Duodenal mucosa (tissue), 2 donors: ENCODE measurements around the gene ZKSCAN3.

Experiments used
- H3K27ac ChIP-seq: one replicate; pipeline ENCODE4 v1.7.0; 2013; ENCODE audit warnings: low read depth, low read length
- H3K27me3 ChIP-seq, 2 donors: one replicate each; pipeline ENCODE4 v1.7.0; 2013; ENCODE audit warnings: low read length in 2 of 2, control low read depth in 1 of 2; ENCODE audit not compliant: insufficient read depth in 2 of 2, control insufficient read depth in 1 of 2
- H3K36me3 ChIP-seq, 2 donors: one replicate each; pipeline ENCODE4 v1.7.0; 2013; ENCODE audit warnings: low read length in 2 of 2, control low read depth in 1 of 2; ENCODE audit not compliant: insufficient read depth in 2 of 2, control insufficient read depth in 1 of 2
- H3K4me1 ChIP-seq, 2 donors: one replicate each; pipeline ENCODE4 v1.7.0; 2013; ENCODE audit warnings: low read length in 2 of 2, control low read depth in 1 of 2; ENCODE audit not compliant: insufficient read depth in 2 of 2, control insufficient read depth in 1 of 2
- H3K4me3 ChIP-seq, 2 donors: one replicate each; pipeline ENCODE4 v1.7.0; 2013; ENCODE audit warnings: low read length in 2 of 2, low read depth in 1 of 2
- H3K9ac ChIP-seq, 2 donors: one replicate each; pipeline ENCODE4 v1.7.0; 2013; ENCODE audit warnings: low read length in 2 of 2, low read depth in 1 of 2
- H3K9me3 ChIP-seq, 2 donors: one replicate each; pipeline ENCODE4 v1.7.0; 2013; ENCODE audit warnings: low read length in 2 of 2, control low read depth in 1 of 2; ENCODE audit not compliant: control insufficient read depth in 1 of 2

Gene ZKSCAN3

GRCh38 chr6:28371706-28372451 is 22.1 kb downstream of the ZKSCAN3 start:
- Histone ChIP-seq H3K4me1 (no peaks in the 10 kb centered on the region), H3K36me3 (no peaks in the 10 kb centered on the region), H3K27ac (no peak overlapping the region), H3K9me3 (no peaks in the 10 kb centered on the region), H3K9ac (no peak overlapping the region), H3K4me3 (no peak overlapping the region), H3K27me3 (no peaks in the 10 kb centered on the region)

DNA sequence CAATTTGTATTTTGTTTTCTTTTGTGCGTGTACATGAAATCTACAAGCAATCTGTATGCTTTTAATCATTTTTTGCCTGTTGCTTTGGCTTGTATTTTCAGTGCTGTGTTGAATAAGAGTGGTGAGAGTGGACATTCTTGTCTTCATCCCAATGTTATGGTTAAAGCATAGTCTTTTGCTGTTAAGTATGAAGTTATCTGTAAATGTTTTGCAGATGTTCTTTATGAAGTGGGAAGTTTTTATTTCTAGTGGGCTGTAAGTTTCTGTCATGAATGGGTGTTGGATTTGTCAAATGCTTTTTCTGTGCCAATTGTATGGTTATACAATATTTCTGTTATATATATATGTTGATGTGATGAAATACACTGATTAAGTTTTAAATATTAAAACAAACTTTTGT is 24.2 kb downstream of the ZKSCAN3 start:
- Histone ChIP-seq H3K27me3 (no peaks in the 10 kb centered on the region), H3K9me3 (peaks cover 0 to 5% of the 10 kb centered on the region in 2 donors), H3K4me1 (no peaks in the 10 kb centered on the region), H3K4me3 (no peak overlapping the region), H3K9ac (no peak overlapping the region), H3K36me3 (peaks cover 0 to 5% of the 10 kb centered on the region in 2 donors), H3K27ac (no peak overlapping the region)

DNA sequence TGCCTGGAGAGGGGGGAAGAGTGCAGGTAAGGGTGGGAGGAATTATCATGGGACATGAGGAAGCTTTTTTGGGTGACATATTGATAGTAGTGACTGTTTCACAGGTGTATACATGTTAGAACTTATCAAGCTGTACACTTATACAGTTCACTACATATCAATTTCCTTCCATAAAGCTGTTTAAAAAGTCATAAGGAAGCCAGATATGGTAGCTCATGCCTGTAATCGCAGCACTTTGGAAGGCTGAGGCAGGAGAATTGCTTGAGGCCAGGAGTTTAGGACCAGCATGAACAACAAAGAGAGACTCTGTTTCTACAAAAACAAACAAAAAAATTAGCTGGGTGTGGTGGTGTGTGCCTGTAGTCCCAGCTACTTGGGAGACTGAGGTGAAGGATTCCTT is 28.1 kb downstream of the ZKSCAN3 start:
- H3K4me1 ChIP-seq, result no peaks in the 10 kb centered on the region
- no peaks in the 10 kb centered on the region for H3K27me3 ChIP-seq
- no peak overlapping the region for H3K27ac ChIP-seq
- H3K36me3 ChIP-seq, result peaks cover 0 to 17% of the 10 kb centered on the region in 2 donors
- H3K9ac ChIP-seq, result no peak overlapping the region
- no peak overlapping the region for H3K4me3 ChIP-seq
- H3K9me3 ChIP-seq, result peaks cover 0 to 5% of the 10 kb centered on the region in 2 donors

- Histone ChIP-seq H3K4me3 (no peak overlapping the region), H3K36me3 (peaks cover 0 to 17% of the 10 kb centered on the region in 2 donors), H3K9ac (no peak overlapping the region), H3K27ac (no peak overlapping the region), H3K9me3 (peaks cover 0 to 5% of the 10 kb centered on the region in 2 donors), H3K4me1 (peaks cover 0 to 1% of the 10 kb centered on the region in 2 donors), H3K27me3 (no peaks in the 10 kb centered on the region)
These were observed 28.9 kb downstream of the ZKSCAN3 start for GRCh38 chr6:28378644-28379043.

GRCh38 chr6:28380381-28380780 is 30.6 kb downstream of the ZKSCAN3 start:
- Histone ChIP-seq H3K27me3 (no peaks in the 10 kb centered on the region), H3K4me1 (peaks cover 0 to 6% of the 10 kb centered on the region in 2 donors), H3K36me3 (peaks cover 0 to 17% of the 10 kb centered on the region in 2 donors), H3K9me3 (peaks cover 0 to 5% of the 10 kb centered on the region in 2 donors), H3K9ac (no peak overlapping the region), H3K27ac (no peak overlapping the region), H3K4me3 (no peak overlapping the region)

- H3K9ac ChIP-seq, result peak overlapping the region; percentile 60 to 71
- H3K36me3 ChIP-seq, result peaks cover 4 to 13% of the 10 kb centered on the region in 2 donors
- peaks cover 0 to 6% of the 10 kb centered on the region in 2 donors for H3K4me1 ChIP-seq
- H3K9me3 ChIP-seq, result peaks cover 0 to 2% of the 10 kb centered on the region in 2 donors
- no peaks in the 10 kb centered on the region for H3K27me3 ChIP-seq
- H3K27ac ChIP-seq, result peak overlapping the region; percentile 44
- H3K4me3 ChIP-seq, result peak overlapping the region; percentile 69 to 82
These were observed 33.7 kb downstream of the ZKSCAN3 start for GRCh38 chr6:28383235-28384142.

DNA sequence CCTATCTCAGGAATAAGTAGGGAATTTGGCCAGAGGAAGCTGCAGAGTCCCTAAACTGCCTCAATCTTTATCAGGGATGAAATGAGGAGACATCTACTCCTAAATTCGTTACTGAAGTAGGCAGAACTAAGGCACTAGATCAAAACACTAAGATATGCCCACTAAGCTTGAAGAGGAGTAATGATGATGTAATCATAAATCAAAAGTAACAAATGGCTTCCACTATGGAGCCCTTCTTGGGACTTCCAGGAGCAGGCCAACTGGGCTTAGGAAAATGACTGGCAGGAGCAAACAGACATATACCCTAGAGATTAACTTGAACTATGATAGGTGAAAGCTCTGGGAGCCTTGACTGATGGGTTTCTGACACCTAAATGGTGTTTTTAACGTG is 34.4 kb downstream of the ZKSCAN3 start:
- Histone ChIP-seq H3K9ac (no peak overlapping the region), H3K36me3 (peaks cover 4 to 16% of the 10 kb centered on the region in 2 donors), H3K9me3 (no peaks in the 10 kb centered on the region), H3K27ac (no peak overlapping the region), H3K4me3 (no peak overlapping the region), H3K4me1 (peaks cover 0 to 6% of the 10 kb centered on the region in 2 donors), H3K27me3 (no peaks in the 10 kb centered on the region)

GRCh38 chr6:28390688-28391087 is 40.9 kb downstream of the ZKSCAN3 start:
- H3K27me3 ChIP-seq, result no peaks in the 10 kb centered on the region
- H3K9ac ChIP-seq, result no peak overlapping the region
- H3K27ac ChIP-seq, result no peak overlapping the region
- no peaks in the 10 kb centered on the region for H3K9me3 ChIP-seq
- peaks cover 28 to 35% of the 10 kb centered on the region in 2 donors for H3K36me3 ChIP-seq
- H3K4me3 ChIP-seq, result no peak overlapping the region
- no peaks in the 10 kb centered on the region for H3K4me1 ChIP-seq

DNA sequence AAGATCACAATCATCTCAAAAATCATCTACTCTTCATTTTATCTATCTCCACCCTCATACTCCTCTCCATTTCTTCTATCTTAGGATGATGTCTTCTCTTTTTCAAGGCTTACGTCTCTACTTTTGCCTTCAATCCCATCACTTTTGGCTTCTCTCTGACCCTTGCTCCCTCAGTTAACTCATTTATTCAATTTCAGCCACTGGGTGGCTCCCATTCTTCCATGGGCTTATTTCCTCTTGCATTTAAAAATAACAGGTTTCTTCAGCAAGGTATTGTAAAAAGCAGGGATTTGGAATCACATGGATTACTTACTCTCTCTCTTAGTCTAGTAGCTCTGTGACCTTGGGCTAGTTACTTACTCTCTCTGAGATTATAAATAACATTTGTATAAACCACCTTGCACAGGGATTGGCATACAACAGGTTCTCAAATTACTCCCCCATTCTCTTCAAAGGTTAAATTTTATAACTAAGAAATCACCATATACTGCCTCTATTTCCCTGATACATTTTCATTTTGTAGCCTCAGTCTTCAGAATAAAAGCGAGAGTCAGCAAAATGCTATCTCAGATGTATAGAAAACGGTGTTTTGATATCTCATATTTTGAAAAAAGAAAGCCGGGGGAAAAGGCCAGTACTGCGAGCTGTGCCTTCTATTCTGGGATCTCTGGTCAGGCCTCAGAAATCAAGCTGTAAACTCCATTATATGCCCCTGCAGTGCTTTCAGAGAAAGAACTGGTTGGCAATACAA is 44.3 kb downstream of the ZKSCAN3 start:
- H3K9me3 ChIP-seq, result no peaks in the 10 kb centered on the region
- peaks cover 4 to 6% of the 10 kb centered on the region in 2 donors for H3K4me1 ChIP-seq
- no peak overlapping the region for H3K27ac ChIP-seq
- H3K36me3 ChIP-seq, result peaks cover 24 to 33% of the 10 kb centered on the region in 2 donors
- no peaks in the 10 kb centered on the region for H3K27me3 ChIP-seq
- no peak overlapping the region for H3K4me3 ChIP-seq
- H3K9ac ChIP-seq, result no peak overlapping the region
